GM12875 (cell line): Measurements from ENCODE around the gene CCDC78.

ENCODE experiments used
- H3K4me3 ChIP-seq: one replicate; pipeline ENCODE4 v1.5.1; 2011; ENCODE audit warnings: low read depth, low read length, control low read depth
- CTCF ChIP-seq: IDR thresholded peaks from 2 replicates; pipeline ENCODE4 v1.5.1; 2011; ENCODE audit warnings: low read depth, mild to moderate bottlenecking, control low read depth, inconsistent platforms, low read length, moderate library complexity, borderline replicate concordance; ENCODE audit not compliant: insufficient read depth

CCDC78 gene

GRCh38 chr16:764848-765487 lies 38.7 kb upstream of the CCDC78 start:
- no peak overlapping the region for H3K4me3 ChIP-seq
- no peak for TF ChIP-seq CTCF

DNA sequence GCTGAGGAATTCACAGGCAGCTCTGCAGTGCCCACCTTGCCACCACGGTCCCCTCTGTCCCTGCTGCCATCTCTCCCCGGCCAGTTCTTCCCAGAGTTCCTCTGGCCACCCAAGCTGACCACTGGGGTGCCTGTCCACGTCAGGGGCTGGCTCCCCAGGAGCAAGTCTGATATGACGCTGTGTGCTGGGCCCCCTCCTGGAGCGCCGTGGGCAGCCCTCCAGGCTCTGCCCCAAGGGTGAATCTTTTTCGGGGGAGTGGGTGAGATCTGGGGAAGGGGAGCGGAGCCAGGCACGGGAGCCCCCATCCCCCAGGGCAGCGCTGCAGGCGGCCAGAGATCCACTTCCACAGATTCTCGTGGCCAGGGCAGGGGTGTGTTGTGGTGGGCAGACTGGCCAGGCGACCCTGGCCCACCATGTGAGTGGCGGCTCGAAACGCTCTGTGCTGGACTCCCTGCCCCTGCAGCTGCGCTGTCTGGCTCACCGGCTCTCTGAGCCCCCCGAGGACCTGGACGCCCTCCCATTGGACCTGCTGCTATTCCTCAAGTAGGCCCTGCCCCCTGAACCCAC lies 38.0 kb upstream of the CCDC78 start:
- no peak overlapping the region for H3K4me3 ChIP-seq
- no peak for TF ChIP-seq CTCF

GRCh38 chr16:763369-764183 lies 37.3 kb upstream of the CCDC78 start:
- no peak overlapping the region for H3K4me3 ChIP-seq
- no peak for TF ChIP-seq CTCF

DNA sequence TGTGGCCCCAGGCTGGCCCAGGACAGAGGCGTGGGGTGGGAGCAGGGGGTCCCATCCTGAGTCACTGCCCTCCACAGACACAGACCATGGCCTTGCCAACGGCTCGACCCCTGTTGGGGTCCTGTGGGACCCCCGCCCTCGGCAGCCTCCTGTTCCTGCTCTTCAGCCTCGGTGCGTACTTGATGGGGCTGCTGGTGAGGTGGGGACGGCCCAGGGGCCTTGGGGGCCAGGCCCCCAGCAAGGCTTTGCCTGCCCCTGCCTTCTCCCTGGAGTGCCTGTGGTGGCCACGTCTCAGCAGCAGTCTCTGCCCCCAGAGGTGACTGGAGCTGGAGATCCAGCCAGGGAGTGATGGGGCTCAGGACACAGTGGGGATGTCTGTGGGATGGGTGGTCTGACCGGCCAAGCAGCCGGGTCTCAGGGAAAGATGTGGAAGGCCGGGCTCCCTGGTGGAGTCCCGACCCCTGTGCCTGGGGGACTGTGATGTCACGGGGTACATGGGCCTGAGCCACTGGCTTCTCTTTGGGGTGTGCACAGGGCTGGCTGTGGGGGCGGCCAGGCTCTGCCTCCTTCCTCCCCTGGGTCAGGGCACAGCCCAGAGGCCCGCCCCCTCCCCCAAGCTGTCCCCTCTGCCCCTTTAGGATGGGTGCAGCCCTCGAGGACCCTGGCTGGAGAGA lies 36.5 kb upstream of the CCDC78 start:
- H3K4me3 ChIP-seq: no peak overlapping the region
- TF ChIP-seq CTCF: no peak

DNA sequence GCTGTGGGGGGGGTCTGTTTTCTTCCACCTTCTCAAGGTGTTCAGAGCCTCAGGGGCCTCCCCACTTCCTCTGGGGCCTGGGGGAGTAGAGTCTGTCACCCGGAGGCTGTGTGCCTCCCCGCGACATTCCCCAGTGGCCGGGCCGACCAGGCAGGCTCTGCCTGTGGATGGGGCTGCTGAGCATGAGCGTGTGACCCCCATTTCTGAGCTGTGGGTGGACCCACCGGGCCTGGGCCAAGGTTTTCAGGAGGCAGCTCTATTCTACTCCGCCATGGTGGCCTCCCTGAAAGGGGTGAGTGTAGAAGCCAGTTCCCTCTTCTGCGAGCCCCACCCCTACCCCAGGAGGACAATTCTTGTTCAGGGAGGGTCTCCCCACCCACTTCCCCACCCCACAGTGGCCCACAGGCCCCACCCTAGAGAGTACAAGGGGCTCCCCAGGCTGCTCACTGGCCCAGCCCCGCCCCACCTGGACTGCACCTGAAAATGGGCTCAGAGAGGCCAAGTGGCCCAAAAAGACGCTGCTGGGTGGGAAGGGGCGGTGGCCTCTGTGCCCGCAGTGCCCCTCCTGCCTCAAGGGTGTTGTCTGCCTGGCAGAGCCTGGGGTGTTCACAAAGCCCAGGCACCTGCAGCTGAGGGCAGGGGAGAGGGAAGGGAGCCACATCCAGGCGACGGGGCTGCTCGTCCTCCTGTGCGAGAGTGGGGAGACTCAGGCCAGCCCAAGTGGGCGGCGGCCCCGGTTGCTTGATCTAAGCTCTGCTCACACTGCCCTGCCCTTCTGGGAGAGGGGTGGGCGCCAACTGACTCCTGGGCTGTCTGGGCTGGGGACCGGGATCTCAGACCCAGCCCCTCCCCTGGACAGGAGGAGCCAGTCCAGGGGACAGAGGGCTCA lies 35.6 kb upstream of the CCDC78 start:
- H3K4me3 ChIP-seq: no peak overlapping the region
- TF ChIP-seq CTCF: no peak

DNA sequence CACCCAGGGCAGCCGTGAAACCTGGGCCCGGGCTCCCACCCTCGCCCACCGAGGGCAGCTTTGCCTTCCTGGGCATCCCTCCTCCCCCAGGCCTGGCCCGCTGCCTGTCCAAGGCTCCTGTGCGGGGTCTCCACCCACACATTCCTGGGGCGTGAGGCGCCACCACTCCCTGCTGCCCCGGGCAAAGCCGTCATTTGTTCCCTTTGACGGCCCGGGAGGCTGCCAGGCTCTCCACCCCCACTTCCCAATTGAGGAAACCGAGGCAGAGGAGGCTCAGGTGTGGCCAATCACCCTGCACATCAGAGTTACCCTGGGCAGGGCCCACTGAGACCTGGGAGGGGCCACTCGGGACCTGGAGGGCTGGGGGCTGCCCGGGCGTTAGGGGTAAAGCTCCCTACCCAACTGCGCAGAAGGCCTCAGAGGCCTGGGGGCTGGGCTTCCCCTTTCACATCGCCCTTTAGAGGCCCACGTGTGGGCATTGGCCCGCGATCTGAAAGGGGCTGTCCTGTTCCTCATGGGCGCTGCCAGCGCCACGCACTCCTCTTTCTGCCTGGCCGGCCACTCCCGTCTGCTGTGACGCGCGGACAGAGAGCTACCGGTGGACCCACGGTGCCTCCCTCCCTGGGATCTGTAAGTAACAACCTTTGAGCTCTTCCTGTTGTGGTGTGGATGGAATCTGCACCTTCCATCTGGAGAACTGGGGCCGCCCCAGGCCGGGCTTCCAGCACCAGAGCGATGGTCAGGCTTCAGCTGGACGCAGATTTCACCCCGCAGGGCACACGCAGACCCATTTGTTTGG lies 34.5 kb upstream of the CCDC78 start, which contains the start of gene MSLN:
Gene MSLN, plus strand, starts transcription at position 190 of the 799 bp plus-strand sequence. CDS start 1,947 bp downstream, outside the sequence.
- TF ChIP-seq CTCF: no peak
- no peak within 1 kb of the TSS for H3K4me3 ChIP-seq
